K562 (cell line): Measurements from ENCODE around the gene ZBTB39. TPM values are rescaled to one million over a fixed set of nuclear protein-coding genes. Genes with fewer than 3 reads are reported as not detected.

Experiments
- HDAC1 ChIP-seq, 2 experiments: fragments of 450-650 bp; IDR thresholded peaks; 2 replicates each; pipeline ENCODE4 v1.6.1; 2016 to 2017; ENCODE audit warnings: inconsistent platforms in 1 of 2, mild to moderate bottlenecking in 1 of 2, moderate library complexity in 1 of 2
- JUND ChIP-seq, 2 experiments: IDR thresholded peaks; 2 replicates in 1 of 2; 3 replicates in 1 of 2; pipeline ENCODE4 v1.6.1; 2011; ENCODE audit warnings: borderline replicate concordance in 2 of 2, low read depth in 2 of 2, low read length in 2 of 2, improper control_type of control experiment in 1 of 2, missing biosample characterization in 1 of 2, missing genetic modification characterization in 1 of 2, missing genetic modification reagents in 1 of 2
- KDM2B ChIP-seq: fragments of 250-450 bp; sonication (Bioruptor Pico); IDR thresholded peaks from 2 replicates; pipeline ENCODE4 v1.8.0; 2021; ENCODE audit warnings: mild to moderate bottlenecking, moderate library complexity
- POLR2B ChIP-seq: fragments of 450-650 bp; IDR thresholded peaks from 2 replicates; pipeline ENCODE4 v1.6.1; 2018; ENCODE audit warnings: low read depth; ENCODE audit not compliant: partially characterized antibody
- SIX5 ChIP-seq, 2 experiments: IDR thresholded peaks; 2 replicates each; pipeline ENCODE4 v1.6.1; 2011; ENCODE audit warnings: low read length in 2 of 2, borderline replicate concordance in 1 of 2, low read depth in 1 of 2, mild to moderate bottlenecking in 1 of 2, moderate library complexity in 1 of 2; ENCODE audit not compliant: insufficient read depth in 1 of 2
- TRIM24 ChIP-seq, 2 experiments: fragments of 450-650 bp; IDR thresholded peaks; 2 replicates each; pipeline ENCODE4 v1.6.1; 2016
- XRCC3 ChIP-seq: fragments of 450-650 bp; IDR thresholded peaks from 2 replicates; pipeline ENCODE4 v1.6.1; 2017; ENCODE audit warnings: mild to moderate bottlenecking, moderate library complexity
- ZFX ChIP-seq: sonication (generic); formaldehyde crosslinking; IDR thresholded peaks from 2 replicates; pipeline ENCODE4 v1.8.0; 2022; ENCODE audit warnings: mild to moderate bottlenecking, missing genetic modification reagents, moderate library complexity
- ZMIZ1 ChIP-seq, 2 experiments: fragments of 150-350 bp in 1 of 2; IDR thresholded peaks; 2 replicates each; pipeline ENCODE4 v1.6.1; 2012 to 2016; ENCODE audit warnings: low read depth in 2 of 2, low read length in 2 of 2, mild to moderate bottlenecking in 1 of 2, moderate library complexity in 1 of 2
- ZNF274 ChIP-seq: IDR thresholded peaks from 2 replicates; pipeline ENCODE4 v1.6.1; 2011; ENCODE audit warnings: low read depth, mild to moderate bottlenecking, low read length, moderate library complexity, borderline replicate concordance
- ZNF311 ChIP-seq: fragments of 250-450 bp; sonication (Bioruptor Pico); IDR thresholded peaks from 2 replicates; pipeline ENCODE4 v1.4.0; 2020; ENCODE audit warnings: mild to moderate bottlenecking, moderate library complexity
- ZNF586 ChIP-seq: fragments of 450-650 bp; formaldehyde crosslinking; conservative IDR thresholded peaks from 2 replicates; pipeline ENCODE4 v1.4.0; 2020; ENCODE audit warnings: mild to moderate bottlenecking, moderate library complexity
- ZNF830 ChIP-seq: fragments of 250-450 bp; sonication (Bioruptor Pico); IDR thresholded peaks from 2 replicates; pipeline ENCODE4 v1.5.0; 2021; ENCODE audit warnings: mild to moderate bottlenecking
- polyA plus RNA-seq, 8 experiments: library from polyadenylated mRNA; depleted of rRNA in 4 of 8; stranded (reverse) in 5 of 8; unstranded in 3 of 8; fragments of >200 nt; fragmentation: Nextera tagmentation in 2 of 8; fragmentation: Illumina TruSeq in 1 of 8; extraction: Ambion mirVana in 2 of 8; extraction: Trizol in 1 of 8; gene quantifications; 2 replicates each; pipeline versions ENCODE4 v1.2.1 to v1.2.3, GENCODE V29; 2011 to 2014; ENCODE audit warnings: inconsistent platforms in 1 of 8, missing spikeins in 1 of 8
- total RNA-seq, 7 experiments: library from RNA; depleted of rRNA in 6 of 7; stranded (reverse); fragments of >200 nt in 6 of 7; fragmentation: Illumina TruSeq in 2 of 7; extraction: Trizol in 2 of 7; gene quantifications; 2 replicates each; pipeline versions ENCODE4 v1.2.1 to v1.2.3, GENCODE V29; 2011 to 2021; ENCODE audit warnings: low replicate concordance in 1 of 7
- TF ChIP-seq, protein P1 (sequence below), 2 experiments: IDR thresholded peaks; 2 replicates each; pipeline ENCODE4 v1.6.1; 2011; ENCODE audit warnings: borderline replicate concordance in 1 of 2, control low read depth in 1 of 2, low read depth in 1 of 2, low read length in 1 of 2, mild to moderate bottlenecking in 1 of 2, mixed read lengths in 1 of 2, moderate library complexity in 1 of 2; ENCODE audit not compliant: insufficient read depth in 1 of 2, insufficient read length in 1 of 2, poor library complexity in 1 of 2, severe bottlenecking in 1 of 2; ENCODE audit errors: extremely low read depth in 1 of 2
- TF ChIP-seq, protein P2 (sequence below), 3 experiments: fragments of 200-800 bp in 1 of 3; fragments of 250-450 bp in 1 of 3; fragments of 450-650 bp in 1 of 3; sonication (Bioruptor Pico) in 1 of 3; sonication (Bioruptor generic) in 1 of 3; formaldehyde crosslinking in 1 of 3; IDR thresholded peaks; 2 replicates each; pipeline versions ENCODE4 v1.6.1 to v1.8.0; 2016 to 2022; ENCODE audit warnings: mild to moderate bottlenecking in 2 of 3, missing genetic modification characterization in 2 of 3, missing compliant biosample characterization in 1 of 3, moderate library complexity in 1 of 3

Gene ZBTB39
- total and polyA plus RNA-seq, 9 of the 15 experiments (the other 6 are each of a cell fraction or from before 2014, with no cell fraction given): 3.3 to 13.3 (median 8.6) TPM

DNA sequence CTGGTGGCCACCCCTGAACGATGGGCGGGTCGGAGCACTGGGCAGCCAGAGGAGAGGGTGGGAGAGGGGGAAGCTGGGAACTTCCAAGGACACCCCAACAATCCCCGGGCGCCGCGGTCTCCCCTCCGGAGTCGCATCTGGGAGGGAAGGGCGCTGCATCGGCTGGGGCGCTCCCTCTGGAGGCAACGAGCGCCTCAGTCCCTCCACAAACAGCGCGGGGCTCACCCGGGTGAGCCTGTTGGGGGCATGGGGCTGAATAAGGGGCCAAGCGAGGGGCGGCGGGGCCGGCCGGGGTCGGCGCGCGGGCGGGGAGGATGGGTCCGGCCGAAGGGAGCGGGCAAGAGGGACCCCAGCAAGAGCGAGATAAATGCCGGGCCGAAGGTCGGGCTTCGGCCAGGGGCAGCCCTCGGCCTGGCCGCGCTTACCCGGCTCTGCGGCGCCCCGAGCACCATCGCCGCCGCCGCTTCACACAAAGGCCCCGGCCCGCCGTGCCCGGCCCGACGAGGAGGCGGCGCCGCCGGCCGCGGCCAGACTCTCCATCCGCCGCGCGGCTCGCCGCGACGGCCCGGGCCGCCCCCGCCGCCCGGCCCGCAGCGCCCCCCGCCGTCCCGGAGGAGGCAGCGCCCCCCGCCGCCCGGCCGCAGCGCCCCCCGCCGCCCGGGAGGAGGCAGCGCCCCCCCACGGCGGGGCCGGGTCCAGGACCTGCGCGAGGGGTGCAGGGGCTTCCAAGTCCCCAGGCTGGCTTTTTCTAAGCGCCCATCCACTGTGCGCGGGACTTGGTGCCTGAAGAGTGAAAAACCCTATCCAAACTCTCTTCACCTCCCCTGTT, at the start of gene ZBTB39 (continued):
- TF ChIP-seq ZNF586 (no peak), XRCC3 (no peak), ZNF830 (CRISPR knock-in tag) (no peak), KDM2B (CRISPR knock-in tag) (no peak), JUND (IDR thresholded peaks at IDR 0.05; ENCODE audit: borderline replicate concordance, low read depth, low read length) (no peak), JUND (tag; IDR thresholded peaks at IDR 0.05; ENCODE audit: borderline replicate concordance, low read depth, low read length) (no peak), TRIM24 (IDR thresholded peaks at IDR 0.05) (no peak), ZMIZ1 (IDR thresholded peaks at IDR 0.05; ENCODE audit: low read depth in 2 of 2, low read length in 2 of 2) (no peak), POLR2B (no peak), SIX5 (IDR thresholded peaks at IDR 0.05; ENCODE audit: borderline replicate concordance in 1 of 2, insufficient read depth in 1 of 2, low read depth in 1 of 2, low read length in 2 of 2) (no peak), ZNF274 (no peak), ZFX (CRISPR knock-in tag) (peak; percentile 69), ZNF311 (CRISPR knock-in tag) (no peak), HDAC1 (IDR thresholded peaks at IDR 0.05) (no peak)
- TF ChIP-seq, protein P1, sequence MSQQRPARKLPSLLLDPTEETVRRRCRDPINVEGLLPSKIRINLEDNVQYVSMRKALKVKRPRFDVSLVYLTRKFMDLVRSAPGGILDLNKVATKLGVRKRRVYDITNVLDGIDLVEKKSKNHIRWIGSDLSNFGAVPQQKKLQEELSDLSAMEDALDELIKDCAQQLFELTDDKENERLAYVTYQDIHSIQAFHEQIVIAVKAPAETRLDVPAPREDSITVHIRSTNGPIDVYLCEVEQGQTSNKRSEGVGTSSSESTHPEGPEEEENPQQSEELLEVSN (IDR thresholded peaks at IDR 0.05; ENCODE audit: borderline replicate concordance in 1 of 2, extremely low read depth in 1 of 2, insufficient read depth in 1 of 2, insufficient read length in 1 of 2, low read depth in 1 of 2, low read length in 1 of 2, poor library complexity in 1 of 2, severe bottlenecking in 1 of 2): peak in 1 of 2 experiments; percentile 46
- TF ChIP-seq, protein P2, sequence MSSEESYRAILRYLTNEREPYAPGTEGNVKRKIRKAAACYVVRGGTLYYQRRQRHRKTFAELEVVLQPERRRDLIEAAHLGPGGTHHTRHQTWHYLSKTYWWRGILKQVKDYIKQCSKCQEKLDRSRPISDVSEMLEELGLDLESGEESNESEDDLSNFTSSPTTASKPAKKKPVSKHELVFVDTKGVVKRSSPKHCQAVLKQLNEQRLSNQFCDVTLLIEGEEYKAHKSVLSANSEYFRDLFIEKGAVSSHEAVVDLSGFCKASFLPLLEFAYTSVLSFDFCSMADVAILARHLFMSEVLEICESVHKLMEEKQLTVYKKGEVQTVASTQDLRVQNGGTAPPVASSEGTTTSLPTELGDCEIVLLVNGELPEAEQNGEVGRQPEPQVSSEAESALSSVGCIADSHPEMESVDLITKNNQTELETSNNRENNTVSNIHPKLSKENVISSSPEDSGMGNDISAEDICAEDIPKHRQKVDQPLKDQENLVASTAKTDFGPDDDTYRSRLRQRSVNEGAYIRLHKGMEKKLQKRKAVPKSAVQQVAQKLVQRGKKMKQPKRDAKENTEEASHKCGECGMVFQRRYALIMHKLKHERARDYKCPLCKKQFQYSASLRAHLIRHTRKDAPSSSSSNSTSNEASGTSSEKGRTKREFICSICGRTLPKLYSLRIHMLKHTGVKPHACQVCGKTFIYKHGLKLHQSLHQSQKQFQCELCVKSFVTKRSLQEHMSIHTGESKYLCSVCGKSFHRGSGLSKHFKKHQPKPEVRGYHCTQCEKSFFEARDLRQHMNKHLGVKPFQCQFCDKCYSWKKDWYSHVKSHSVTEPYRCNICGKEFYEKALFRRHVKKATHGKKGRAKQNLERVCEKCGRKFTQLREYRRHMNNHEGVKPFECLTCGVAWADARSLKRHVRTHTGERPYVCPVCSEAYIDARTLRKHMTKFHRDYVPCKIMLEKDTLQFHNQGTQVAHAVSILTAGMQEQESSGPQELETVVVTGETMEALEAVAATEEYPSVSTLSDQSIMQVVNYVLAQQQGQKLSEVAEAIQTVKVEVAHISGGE (CRISPR knock-in tag; IDR thresholded peaks at IDR 0.05): peak in 1 of 3 experiments; percentile 60; a peak in 2 of 6 replicates
